ENCODE measurements around the gene ATP5PB. TPM values are rescaled to one million over a fixed set of nuclear protein-coding genes. Genes with fewer than 3 reads are reported as not detected.

ATP5PB gene
- total RNA-seq, 1 experiment from 2014 or later, result 282 TPM

GRCh38 chr1:111475701-111476100 lies 26.4 kb downstream of the ATP5PB start:
- no peak for DNase-seq (ENCODE audit: low spot score)

- no peak for DNase-seq (ENCODE audit: low spot score)
These were observed 26.9 kb downstream of the ATP5PB start for GRCh38 chr1:111476214-111476613.

- DNase-seq (ENCODE audit: low spot score), result no peak
These were observed 27.6 kb downstream of the ATP5PB start for GRCh38 chr1:111476761-111477309.

- no peak for DNase-seq (ENCODE audit: low spot score)
These were observed 31.4 kb downstream of the ATP5PB start for GRCh38 chr1:111480674-111481073.

- peak; percentile 79 for DNase-seq (ENCODE audit: low spot score)
These were observed 32.3 kb downstream of the ATP5PB start for GRCh38 chr1:111481387-111482221.

GRCh38 chr1:111483166-111483565 lies 33.9 kb downstream of the ATP5PB start:
- no peak for DNase-seq (ENCODE audit: low spot score)

- DNase-seq (ENCODE audit: low spot score), result no peak
These were observed 34.6 kb downstream of the ATP5PB start for GRCh38 chr1:111483876-111484275.

GRCh38 chr1:111484391-111485026 lies 35.2 kb downstream of the ATP5PB start:
- no peak for DNase-seq (ENCODE audit: low spot score)

- no peak for DNase-seq (ENCODE audit: low spot score)
These were observed 37.2 kb downstream of the ATP5PB start for GRCh38 chr1:111486431-111486830.

- no peak for DNase-seq (ENCODE audit: low spot score)
These were observed 37.9 kb downstream of the ATP5PB start for GRCh38 chr1:111487133-111487532.

- DNase-seq (ENCODE audit: low spot score), result no peak
These were observed 39.4 kb downstream of the ATP5PB start for GRCh38 chr1:111488669-111489068.

- DNase-seq (ENCODE audit: low spot score), result no peak
These were observed 40.3 kb downstream of the ATP5PB start for GRCh38 chr1:111489604-111490003.

- DNase-seq (ENCODE audit: low spot score), result no peak
These were observed 41.0 kb downstream of the ATP5PB start for GRCh38 chr1:111490220-111490619.

GRCh38 chr1:111491070-111491469 lies 41.8 kb downstream of the ATP5PB start:
- no peak for DNase-seq (ENCODE audit: low spot score)

- no peak for DNase-seq (ENCODE audit: low spot score)
These were observed 47.1 kb downstream of the ATP5PB start for GRCh38 chr1:111496398-111496797.

GRCh38 chr1:111497592-111497991 lies 48.3 kb downstream of the ATP5PB start:
- no peak for DNase-seq (ENCODE audit: low spot score)

- no peak for DNase-seq (ENCODE audit: low spot score)
These were observed 49.9 kb downstream of the ATP5PB start for GRCh38 chr1:111499026-111499785.

- no peak for DNase-seq (ENCODE audit: low spot score)
These were observed 52.4 kb downstream of the ATP5PB start for GRCh38 chr1:111501645-111502044.

GRCh38 chr1:111503585-111504060 lies 54.4 kb downstream of the ATP5PB start, which contains the start of the genes ADORA3 and TMIGD3:
Gene ADORA3, minus strand, starts transcription at chr1:111503633. Its CDS starts 279 bp downstream, at chr1:111503354.
Gene TMIGD3, minus strand, starts transcription at chr1:111503633. Its CDS starts 279 bp downstream, at chr1:111503354.
- no peak for DNase-seq (ENCODE audit: low spot score)

GRCh38 chr1:111504097-111504496 lies 54.8 kb downstream of the ATP5PB start:
- DNase-seq (ENCODE audit: low spot score), result no peak

GRCh38 chr1:111505641-111506119 lies 56.4 kb downstream of the ATP5PB start:
- no peak for DNase-seq (ENCODE audit: low spot score)
